H9 (cell line): ENCODE data around the gene DTWD2. TPM values are rescaled to one million over a fixed set of nuclear protein-coding genes. Genes with fewer than 3 reads are reported as not detected.

Experiments used
- DNase-seq: peaks from one replicate; pipeline ENCODE4 v3.0.0-alpha.2; 2017
- H2AFZ ChIP-seq: one replicate; pipeline ENCODE4 v1.6.1; 2013; ENCODE audit warnings: mild to moderate bottlenecking, low read length, control low read depth, moderate library complexity
- H2AK5ac ChIP-seq: 2 replicates; pipeline ENCODE4 v1.6.1; 2013; ENCODE audit warnings: low read length, control low read depth, mixed read lengths; ENCODE audit not compliant: insufficient read length
- H2BK120ac ChIP-seq: one replicate; pipeline ENCODE4 v1.6.1; 2013; ENCODE audit warnings: low read depth, mild to moderate bottlenecking, low read length, control low read depth, inconsistent platforms; ENCODE audit not compliant: poor library complexity, severe bottlenecking
- H2BK12ac ChIP-seq: 2 replicates; pipeline ENCODE4 v1.6.1; 2013; ENCODE audit warnings: low read length, control low read depth, mixed read lengths, low read depth; ENCODE audit not compliant: insufficient read length
- H2BK15ac ChIP-seq: 2 replicates; pipeline ENCODE4 v1.6.1; 2013; ENCODE audit warnings: low read depth, low read length, control low read depth
- H2BK20ac ChIP-seq: one replicate; pipeline ENCODE4 v1.6.1; 2013; ENCODE audit warnings: low read depth, mild to moderate bottlenecking, low read length, control low read depth, inconsistent platforms; ENCODE audit not compliant: poor library complexity, severe bottlenecking
- H2BK5ac ChIP-seq: 2 replicates; pipeline ENCODE4 v1.6.1; 2013; ENCODE audit warnings: low read length, control low read depth, mixed read lengths; ENCODE audit not compliant: insufficient read length
- H3K14ac ChIP-seq: 2 replicates; pipeline ENCODE4 v1.6.1; 2013; ENCODE audit warnings: low read length, control low read depth; ENCODE audit not compliant: insufficient read depth
- H3K18ac ChIP-seq: 2 replicates; pipeline ENCODE4 v1.6.1; 2013; ENCODE audit warnings: low read depth, mild to moderate bottlenecking, mixed read lengths, low read length, control low read depth; ENCODE audit not compliant: insufficient read length
- H3K23ac ChIP-seq: 2 replicates; pipeline ENCODE4 v1.6.1; 2013; ENCODE audit warnings: low read length, control low read depth, mixed read lengths, low read depth; ENCODE audit not compliant: insufficient read length
- H3K23me2 ChIP-seq: 2 replicates; pipeline ENCODE4 v1.6.1; 2013; ENCODE audit warnings: low read depth, mild to moderate bottlenecking, mixed read lengths, low read length, control low read depth; ENCODE audit not compliant: insufficient read length, poor library complexity, severe bottlenecking
- H3K27ac ChIP-seq: 2 replicates; pipeline ENCODE4 v1.5.1; 2013; ENCODE audit warnings: low read length, control low read depth, mixed read lengths, low read depth; ENCODE audit not compliant: insufficient read length
- H3K27me3 ChIP-seq: 2 replicates; pipeline ENCODE4 v1.6.1; 2013; ENCODE audit warnings: low read length, control low read depth, inconsistent platforms; ENCODE audit not compliant: insufficient read depth
- H3K4ac ChIP-seq: 2 replicates; pipeline ENCODE4 v1.6.1; 2013; ENCODE audit warnings: low read depth, mild to moderate bottlenecking, control low read depth, inconsistent platforms, low read length, moderate library complexity
- H3K4me1 ChIP-seq: 2 replicates; pipeline ENCODE4 v1.6.1; 2013; ENCODE audit warnings: low read length, control low read depth, inconsistent platforms; ENCODE audit not compliant: insufficient read depth
- H3K4me2 ChIP-seq: 2 replicates; pipeline ENCODE4 v1.6.1; 2013; ENCODE audit warnings: low read length, control low read depth, mixed read lengths; ENCODE audit not compliant: insufficient read length, insufficient read depth
- H3K56ac ChIP-seq: 2 replicates; pipeline ENCODE4 v1.6.1; 2013; ENCODE audit warnings: low read depth, mild to moderate bottlenecking, mixed read lengths, low read length, control low read depth; ENCODE audit not compliant: insufficient read length
- H3K79me1 ChIP-seq: 2 replicates; pipeline ENCODE4 v1.6.1; 2013; ENCODE audit warnings: low read depth, mild to moderate bottlenecking, moderate library complexity, low read length, control low read depth, inconsistent platforms; ENCODE audit not compliant: insufficient read depth, poor library complexity, severe bottlenecking
- H3K79me2 ChIP-seq: 2 replicates; pipeline ENCODE4 v1.6.1; 2013; ENCODE audit warnings: low read length, control low read depth, inconsistent platforms; ENCODE audit not compliant: insufficient read depth
- H3K9ac ChIP-seq: 2 replicates; pipeline ENCODE4 v1.6.1; 2013; ENCODE audit warnings: low read length, control low read depth, mixed read lengths; ENCODE audit not compliant: insufficient read length; ENCODE audit errors: extremely low read depth
- H3K9me3 ChIP-seq: one replicate; pipeline ENCODE4 v1.6.1; 2013; ENCODE audit warnings: low read depth, low read length, inconsistent platforms; ENCODE audit not compliant: control insufficient read depth
- H3T11ph ChIP-seq: one replicate; pipeline ENCODE4 v1.6.1; 2013; ENCODE audit warnings: mild to moderate bottlenecking, low read length, control low read depth, inconsistent platforms
- H4K20me1 ChIP-seq: one replicate; pipeline ENCODE4 v1.6.1; 2013; ENCODE audit not compliant: control insufficient read depth, insufficient read length, insufficient read depth
- H4K5ac ChIP-seq: 2 replicates; pipeline ENCODE4 v1.6.1; 2013; ENCODE audit warnings: low read depth, mild to moderate bottlenecking, mixed read lengths, low read length, control low read depth; ENCODE audit not compliant: insufficient read length
- H4K8ac ChIP-seq: replicated peaks from 2 replicates; pipeline ENCODE4 v1.6.1; 2013; ENCODE audit warnings: low read length, control low read depth, mixed read lengths, low read depth; ENCODE audit not compliant: insufficient read length
- H4K91ac ChIP-seq: 2 replicates; pipeline ENCODE4 v1.6.1; 2013; ENCODE audit warnings: low read depth, mild to moderate bottlenecking, moderate library complexity, mixed read lengths, low read length, control low read depth; ENCODE audit not compliant: insufficient read length
- H3K27ac Mint-ChIP-seq, 3 experiments: 2 replicates in 2 of 3; 3 replicates in 1 of 3; pipeline ENCODE4 v1.8.0; 2020 to 2021; ENCODE audit warnings: mixed read lengths in 3 of 3, mild to moderate bottlenecking in 1 of 3, moderate library complexity in 1 of 3
- H3K27me3 Mint-ChIP-seq: 2 replicates; pipeline ENCODE4 v1.8.0; 2021; ENCODE audit warnings: low read depth, mild to moderate bottlenecking, moderate library complexity, mixed read lengths
- H3K36me3 Mint-ChIP-seq, 3 experiments: 2 replicates in 2 of 3; 3 replicates in 1 of 3; pipeline ENCODE4 v1.8.0; 2020 to 2021; ENCODE audit warnings: low read depth in 3 of 3, mixed read lengths in 3 of 3; ENCODE audit not compliant: insufficient read depth in 1 of 3
- H3K4me1 Mint-ChIP-seq, 2 experiments: 2 replicates each; pipeline ENCODE4 v1.8.0; 2020; ENCODE audit warnings: mixed read lengths in 2 of 2
- H3K4me3 Mint-ChIP-seq, 2 experiments: 2 replicates in 1 of 2; 3 replicates in 1 of 2; pipeline ENCODE4 v1.8.0; 2020 to 2021; ENCODE audit warnings: mild to moderate bottlenecking in 2 of 2, mixed read lengths in 2 of 2, moderate library complexity in 1 of 2
- H3K9me3 Mint-ChIP-seq, 2 experiments: 2 replicates in 1 of 2; 3 replicates in 1 of 2; pipeline ENCODE4 v1.8.0; 2020; ENCODE audit warnings: mild to moderate bottlenecking in 2 of 2, mixed read lengths in 2 of 2, moderate library complexity in 1 of 2
- WGBS: extraction: QIAGEN DNeasy Blood & Tissue Kit; methylation state at CpG from one replicate; pipeline ENCODE4 v1.1.7; 2013; ENCODE audit warnings: missing lambda C conversion rate, low lambda C conversion rate, mixed read lengths; ENCODE audit not compliant: insufficient read length; ENCODE audit errors: extremely low coverage; 5-methylcytosine and 5-hydroxymethylcytosine counted together
- total RNA-seq: library from RNA; stranded (reverse); gene quantifications from 2 replicates; pipeline ENCODE4 v1.2.1, GENCODE V29; 2021
- TF ChIP-seq, protein P1 (sequence below): fragments of 200-600 bp; sonication (generic); conservative IDR thresholded peaks from 3 replicates; pipeline ENCODE4 v1.8.0; 2021; ENCODE audit warnings: antibody characterized with exemption, mild to moderate bottlenecking

The DTWD2 gene
- total RNA-seq, 1 experiment from 2014 or later = 10.8 TPM

- Histone ChIP-seq H3K79me1 (no peaks in the 10 kb centered on the region), H2BK120ac (no peak overlapping the region), H3K27ac (no peak overlapping the region), H4K8ac (no peak overlapping the region), H3K79me2 (no peaks in the 10 kb centered on the region), H3K23ac (no peak overlapping the region), H3T11ph (no peak overlapping the region), H3K18ac (no peak overlapping the region), H3K9ac (no peak overlapping the region), H3K14ac (no peak overlapping the region), H2BK12ac (no peak overlapping the region), H3K23me2 (no peaks in the 10 kb centered on the region), H3K4ac (no peak overlapping the region), H2BK5ac (no peak overlapping the region), H4K5ac (no peak overlapping the region), H4K20me1 (no peaks in the 10 kb centered on the region), H2AFZ (no peak overlapping the region), H3K56ac (no peak overlapping the region), H3K4me1 (no peaks in the 10 kb centered on the region), H3K9me3 (no peaks in the 10 kb centered on the region), H3K4me2 (no peak overlapping the region), H2AK5ac (no peak overlapping the region), H4K91ac (no peak overlapping the region), H3K27me3 (no peaks in the 10 kb centered on the region; the same call in 1 of the 2 replicates), H2BK15ac (no peak overlapping the region), H2BK20ac (no peak overlapping the region)
- DNase-seq = no peak
- Mint-ChIP-seq H3K27me3 (no peaks in the 10 kb centered on the region), H3K9me3 (no peaks in the 10 kb centered on the region), H3K4me3 (no peak overlapping the region), H3K4me1 (no peaks in the 10 kb centered on the region), H3K36me3 (no peaks in the 10 kb centered on the region), H3K27ac (no peak overlapping the region)
- WGBS = no CpG with 5 or more reads among the region's 7 CpGs
- TF ChIP-seq, protein P1, sequence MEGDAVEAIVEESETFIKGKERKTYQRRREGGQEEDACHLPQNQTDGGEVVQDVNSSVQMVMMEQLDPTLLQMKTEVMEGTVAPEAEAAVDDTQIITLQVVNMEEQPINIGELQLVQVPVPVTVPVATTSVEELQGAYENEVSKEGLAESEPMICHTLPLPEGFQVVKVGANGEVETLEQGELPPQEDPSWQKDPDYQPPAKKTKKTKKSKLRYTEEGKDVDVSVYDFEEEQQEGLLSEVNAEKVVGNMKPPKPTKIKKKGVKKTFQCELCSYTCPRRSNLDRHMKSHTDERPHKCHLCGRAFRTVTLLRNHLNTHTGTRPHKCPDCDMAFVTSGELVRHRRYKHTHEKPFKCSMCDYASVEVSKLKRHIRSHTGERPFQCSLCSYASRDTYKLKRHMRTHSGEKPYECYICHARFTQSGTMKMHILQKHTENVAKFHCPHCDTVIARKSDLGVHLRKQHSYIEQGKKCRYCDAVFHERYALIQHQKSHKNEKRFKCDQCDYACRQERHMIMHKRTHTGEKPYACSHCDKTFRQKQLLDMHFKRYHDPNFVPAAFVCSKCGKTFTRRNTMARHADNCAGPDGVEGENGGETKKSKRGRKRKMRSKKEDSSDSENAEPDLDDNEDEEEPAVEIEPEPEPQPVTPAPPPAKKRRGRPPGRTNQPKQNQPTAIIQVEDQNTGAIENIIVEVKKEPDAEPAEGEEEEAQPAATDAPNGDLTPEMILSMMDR = no peak
Measured at GRCh38 chr5:119016125-119016774, 27.9 kb upstream of the DTWD2 start.
